Thoracic aorta (tissue), 2 donors: Measurements from ENCODE around the gene TRIM14. TPM values are rescaled to one million over a fixed set of nuclear protein-coding genes. Genes with fewer than 3 reads are reported as not detected.
A peak's percentile ranks its signal among the peaks of the same experiment; 100 is the strongest.

ENCODE experiments used
- ATAC-seq: fragments of 150-250 bp; one replicate; pipeline ENCODE4 v1.8.0; 2017; ENCODE audit warnings: low read depth; ENCODE audit not compliant: insufficient number of reproducible peaks, low FRiP score
- DNase-seq: peaks from one replicate; pipeline ENCODE4 v3.0.0-alpha.2; 2020; ENCODE audit warnings: low spot score
- H3K27ac ChIP-seq, 2 donors: fragments of 200-600 bp; sonication (generic); 1 replicate in 1 of 2; 2 replicates in 1 of 2; pipeline ENCODE4 v1.5.1; 2016; ENCODE audit warnings: mild to moderate bottlenecking in 2 of 2, moderate library complexity in 2 of 2
- H3K27me3 ChIP-seq: fragments of 200-600 bp; sonication (generic); replicated peaks from 2 replicates; pipeline ENCODE4 v1.6.0; 2016; ENCODE audit warnings: mild to moderate bottlenecking; ENCODE audit not compliant: insufficient read depth
- H3K36me3 ChIP-seq: fragments of 200-600 bp; sonication (generic); one replicate; pipeline ENCODE4 v1.5.1; 2016
- H3K4me1 ChIP-seq, 2 donors: fragments of 200-600 bp; sonication (generic); 1 replicate in 1 of 2; 2 replicates in 1 of 2; pipeline versions ENCODE4 v1.5.1 to v1.6.0; 2016; ENCODE audit warnings: low read depth in 2 of 2, mild to moderate bottlenecking in 1 of 2; ENCODE audit not compliant: control insufficient read depth in 1 of 2
- H3K4me3 ChIP-seq: fragments of 200-600 bp; sonication (generic); 2 replicates; pipeline ENCODE4 v1.5.1; 2016; ENCODE audit warnings: mild to moderate bottlenecking
- H3K9me3 ChIP-seq: fragments of 200-600 bp; sonication (generic); 2 replicates; pipeline ENCODE4 v1.5.1; 2016
- CTCF ChIP-seq: fragments of 200-600 bp; sonication (generic); IDR thresholded peaks from one replicate; pipeline ENCODE4 v1.5.1; 2019; ENCODE audit warnings: antibody characterized with exemption
- total RNA-seq, 2 donors: library from RNA; depleted of rRNA; stranded (reverse); fragments of >200 nt; gene quantifications; one replicate each; pipeline versions ENCODE4 v1.1.0 to v1.2.3, GENCODE V29; 2016

TRIM14 gene
- total RNA-seq, 2 donors from 2014 or later: 5.9 to 22.5 TPM

- Histone ChIP-seq H3K4me1 (no peaks in the 10 kb centered on the region), H3K27me3 (no peaks in the 10 kb centered on the region), H3K36me3 (no peaks in the 10 kb centered on the region), H3K27ac (no peak overlapping the region), H3K4me3 (no peak overlapping the region), H3K9me3 (no peaks in the 10 kb centered on the region)
- DNase-seq (no peak), ATAC-seq (no peak)
- TF ChIP-seq CTCF: no peak
Measured at GRCh38 chr9:98049288-98050072, 69.5 kb downstream of the TRIM14 start.

- H3K4me1 ChIP-seq: no peaks in the 10 kb centered on the region
Measured at GRCh38 chr9:98047002-98047401, 72.0 kb downstream of the TRIM14 start.

DNA sequence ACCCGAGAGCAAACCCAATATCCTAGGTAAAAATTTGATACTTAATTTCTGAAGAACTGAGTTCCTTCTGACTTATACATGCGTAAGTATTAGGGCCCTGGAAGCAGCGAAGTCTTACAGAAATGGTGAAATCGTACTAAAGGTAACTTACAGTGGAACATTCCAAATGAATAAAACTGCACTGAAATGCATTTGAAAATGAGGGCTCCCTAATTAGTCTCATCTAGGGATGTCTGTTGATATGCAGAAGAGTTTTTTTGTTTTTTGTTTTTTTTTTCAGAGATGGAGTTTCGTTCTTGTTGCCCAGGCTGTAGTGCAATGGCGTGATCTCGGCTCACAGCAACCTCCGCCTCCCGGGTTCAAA is 72.9 kb downstream of the TRIM14 start:
- ATAC-seq (no peak), DNase-seq (no peak)
- Histone ChIP-seq H3K9me3 (no peaks in the 10 kb centered on the region), H3K4me3 (no peak overlapping the region), H3K36me3 (no peaks in the 10 kb centered on the region), H3K27me3 (no peaks in the 10 kb centered on the region), H3K4me1 (no peaks in the 10 kb centered on the region), H3K27ac (no peak overlapping the region)
- no peak for TF ChIP-seq CTCF

More at GRCh38 chr9:98047002-98047401, 72.0 kb downstream of the TRIM14 start:
- TF ChIP-seq CTCF: no peak
- H3K27ac ChIP-seq: no peak overlapping the region
- H3K9me3 ChIP-seq: no peaks in the 10 kb centered on the region
- ATAC-seq (no peak), DNase-seq (no peak)
- H3K36me3 ChIP-seq: no peaks in the 10 kb centered on the region
- no peak overlapping the region for H3K4me3 ChIP-seq
- no peaks in the 10 kb centered on the region for H3K27me3 ChIP-seq

GRCh38 chr9:98045234-98046179 is 73.5 kb downstream of the TRIM14 start:
- TF ChIP-seq CTCF: no peak
- ATAC-seq (no peak), DNase-seq (no peak)
- peak overlapping the region; percentile 21 for H3K4me3 ChIP-seq
- H3K36me3 ChIP-seq: no peaks in the 10 kb centered on the region
- no peak overlapping the region for H3K27ac ChIP-seq
- H3K9me3 ChIP-seq: no peaks in the 10 kb centered on the region
- no peaks in the 10 kb centered on the region for H3K4me1 ChIP-seq
- no peaks in the 10 kb centered on the region for H3K27me3 ChIP-seq

- H3K4me3 ChIP-seq: no peak overlapping the region
- no peak for DNase-seq
- no peak for ATAC-seq
- no peak for TF ChIP-seq CTCF
- no peaks in the 10 kb centered on the region for H3K27me3 ChIP-seq
- H3K36me3 ChIP-seq: no peaks in the 10 kb centered on the region
- no peaks in the 10 kb centered on the region for H3K9me3 ChIP-seq
- H3K27ac ChIP-seq: no peak overlapping the region
- no peaks in the 10 kb centered on the region for H3K4me1 ChIP-seq
Measured at GRCh38 chr9:98043915-98044314, 75.1 kb downstream of the TRIM14 start.
